ENCODE data around the gene FBXO36. TPM values are rescaled to one million over a fixed set of nuclear protein-coding genes. Genes with fewer than 3 reads are reported as not detected.

Gene FBXO36
- total and polyA plus RNA-seq, 2 donors (not counting 3 experiments of a cell fraction or from before 2014, with no cell fraction given): 0.53 to 1.2 TPM

DNA sequence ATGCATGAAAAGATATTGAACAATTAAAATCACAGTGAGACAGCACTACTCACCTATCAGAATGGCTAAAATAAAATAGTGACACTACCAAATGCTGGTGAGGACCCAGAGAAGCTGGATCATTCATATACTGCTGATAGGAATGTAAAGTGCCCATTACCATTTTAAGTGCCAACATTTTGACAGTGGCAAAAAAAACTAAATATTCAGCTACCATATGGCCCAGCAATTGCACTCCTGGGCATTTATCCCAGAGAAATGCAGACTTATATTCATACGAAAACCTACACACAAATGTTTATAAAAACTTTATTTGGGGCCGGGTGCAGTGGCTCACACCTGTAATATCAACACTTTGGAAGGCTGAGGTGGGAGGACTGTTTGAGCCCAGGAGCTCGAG is 47.6 kb downstream of the FBXO36 start:
- no peak overlapping the region for H3K9ac ChIP-seq (replicated peaks; ENCODE audit: extremely low read depth, insufficient read depth, low read length)
- no peaks in the 10 kb centered on the region for H3K27me3 ChIP-seq (ENCODE audit: control insufficient read depth in 2 of 2, insufficient read depth in 2 of 2, low read length in 2 of 2)
- no peaks in the 10 kb centered on the region for H3K36me3 ChIP-seq (ENCODE audit: control insufficient read depth in 2 of 2, extremely low read depth in 1 of 2, insufficient read depth in 2 of 2, low read length in 2 of 2)
- no peak overlapping the region for H3K4me2 ChIP-seq (ENCODE audit: insufficient read depth, low read length)
- intact Hi-C loops (cut with micrococcal nuclease) (no loop called here), dilution Hi-C loops (cut with MboI; ENCODE audit: extremely low pct_ligation_motif_present, low sequenced_read_pairs) (no loop called here)
- no peaks in the 10 kb centered on the region for H3K9me1 ChIP-seq (replicated peaks; ENCODE audit: control insufficient read depth, extremely low read depth, insufficient read depth, low read length)
- H3K79me2 ChIP-seq (ENCODE audit: control insufficient read depth, insufficient read depth, low read length): no peaks in the 10 kb centered on the region
- H4K20me1 ChIP-seq (replicated peaks; ENCODE audit: control insufficient read depth, extremely low read depth, insufficient read depth, low read length): no peaks in the 10 kb centered on the region
- CTCF ChIA-PET: interaction anchor here (2.8 kb wide), 1 partner anchor 11 kb away, joined by 11 read pairs; no protein-coding TSS in a partner anchor
- BruUV-seq (replicated peaks): no TSS peak
- H2AFZ ChIP-seq (ENCODE audit: low read depth, low read length): no peak overlapping the region
- H3K9me3 ChIP-seq (replicated peaks; ENCODE audit: control insufficient read depth, insufficient read depth, low read length): no peaks in the 10 kb centered on the region
- no peak for DNase-seq (ENCODE audit: low read depth, low spot score)
- no peak overlapping the region for H3K27ac ChIP-seq (ENCODE audit: insufficient read depth, low read depth, low read length)
- no peaks in the 10 kb centered on the region for H3K4me1 ChIP-seq (ENCODE audit: control insufficient read depth, extremely low read depth, insufficient read depth, low read length)
- TF ChIP-seq GATA2 (IDR thresholded peaks at IDR 0.05; ENCODE audit: insufficient read depth, insufficient read length, low read depth, low read length): no peak
- no peak overlapping the region for H3K4me3 ChIP-seq (replicated peaks in 1 of 3; ENCODE audit: insufficient read depth in 1 of 3, low read depth in 1 of 3, low read length in 3 of 3)
- FAIRE-seq: no peak
- POLR2A ChIA-PET: no interaction called here

GRCh38 chr2:229970406-229970805 is 48.1 kb downstream of the FBXO36 start:
- Histone ChIP-seq H3K4me3 (replicated peaks in 1 of 3; ENCODE audit: insufficient read depth in 1 of 3, low read depth in 1 of 3, low read length in 3 of 3) (no peak overlapping the region), H3K27ac (ENCODE audit: insufficient read depth, low read depth, low read length) (no peak overlapping the region), H3K27me3 (ENCODE audit: control insufficient read depth in 2 of 2, insufficient read depth in 2 of 2, low read length in 2 of 2) (no peaks in the 10 kb centered on the region), H3K9ac (replicated peaks; ENCODE audit: extremely low read depth, insufficient read depth, low read length) (no peak overlapping the region), H4K20me1 (replicated peaks; ENCODE audit: control insufficient read depth, extremely low read depth, insufficient read depth, low read length) (no peaks in the 10 kb centered on the region), H3K79me2 (ENCODE audit: control insufficient read depth, insufficient read depth, low read length) (no peaks in the 10 kb centered on the region), H3K4me2 (ENCODE audit: insufficient read depth, low read length) (no peak overlapping the region), H3K4me1 (ENCODE audit: control insufficient read depth, extremely low read depth, insufficient read depth, low read length) (no peaks in the 10 kb centered on the region), H3K36me3 (ENCODE audit: control insufficient read depth in 2 of 2, extremely low read depth in 1 of 2, insufficient read depth in 2 of 2, low read length in 2 of 2) (no peaks in the 10 kb centered on the region), H3K9me1 (replicated peaks; ENCODE audit: control insufficient read depth, extremely low read depth, insufficient read depth, low read length) (no peaks in the 10 kb centered on the region), H2AFZ (ENCODE audit: low read depth, low read length) (no peak overlapping the region), H3K9me3 (replicated peaks; ENCODE audit: control insufficient read depth, insufficient read depth, low read length) (no peaks in the 10 kb centered on the region)
- ChIA-PET POLR2A (no interaction called here), CTCF (interaction anchor here (1.1 to 2.8 kb wide), 2 partner anchors 10 to 12 kb away, joined by 4 to 11 read pairs; no protein-coding TSS in a partner anchor)
- no TSS peak for BruUV-seq (replicated peaks)
- DNase-seq (ENCODE audit: low read depth, low spot score) (no peak), FAIRE-seq (peak; percentile 48)
- TF ChIP-seq JUN (IDR thresholded peaks at IDR 0.05; ENCODE audit: borderline replicate concordance, insufficient read depth, insufficient read length, low read depth) (no peak), EZH2 (IDR thresholded peaks at IDR 0.05; ENCODE audit: borderline replicate concordance, low read depth, low read length, severe bottlenecking) (no peak), FOS (IDR thresholded peaks at IDR 0.05; ENCODE audit: borderline replicate concordance, insufficient read depth, low read length) (no peak), GATA2 (IDR thresholded peaks at IDR 0.05; ENCODE audit: insufficient read depth, insufficient read length, low read depth, low read length) (no peak), MYC (IDR thresholded peaks at IDR 0.05; ENCODE audit: low read depth, low read length) (no peak), POLR2AphosphoS5 (IDR thresholded peaks at IDR 0.05; ENCODE audit: insufficient read depth, low read depth, low read length) (no peak), POLR2A (IDR thresholded peaks at IDR 0.05; ENCODE audit: low read depth, low read length) (no peak)
- TF ChIP-seq, protein P1, sequence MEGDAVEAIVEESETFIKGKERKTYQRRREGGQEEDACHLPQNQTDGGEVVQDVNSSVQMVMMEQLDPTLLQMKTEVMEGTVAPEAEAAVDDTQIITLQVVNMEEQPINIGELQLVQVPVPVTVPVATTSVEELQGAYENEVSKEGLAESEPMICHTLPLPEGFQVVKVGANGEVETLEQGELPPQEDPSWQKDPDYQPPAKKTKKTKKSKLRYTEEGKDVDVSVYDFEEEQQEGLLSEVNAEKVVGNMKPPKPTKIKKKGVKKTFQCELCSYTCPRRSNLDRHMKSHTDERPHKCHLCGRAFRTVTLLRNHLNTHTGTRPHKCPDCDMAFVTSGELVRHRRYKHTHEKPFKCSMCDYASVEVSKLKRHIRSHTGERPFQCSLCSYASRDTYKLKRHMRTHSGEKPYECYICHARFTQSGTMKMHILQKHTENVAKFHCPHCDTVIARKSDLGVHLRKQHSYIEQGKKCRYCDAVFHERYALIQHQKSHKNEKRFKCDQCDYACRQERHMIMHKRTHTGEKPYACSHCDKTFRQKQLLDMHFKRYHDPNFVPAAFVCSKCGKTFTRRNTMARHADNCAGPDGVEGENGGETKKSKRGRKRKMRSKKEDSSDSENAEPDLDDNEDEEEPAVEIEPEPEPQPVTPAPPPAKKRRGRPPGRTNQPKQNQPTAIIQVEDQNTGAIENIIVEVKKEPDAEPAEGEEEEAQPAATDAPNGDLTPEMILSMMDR (IDR thresholded peaks at IDR 0.05; ENCODE audit: extremely low read depth in 1 of 2, insufficient read depth in 1 of 2, low read depth in 1 of 2, low read length in 2 of 2): no peak
- TF ChIP-seq, protein P2, sequence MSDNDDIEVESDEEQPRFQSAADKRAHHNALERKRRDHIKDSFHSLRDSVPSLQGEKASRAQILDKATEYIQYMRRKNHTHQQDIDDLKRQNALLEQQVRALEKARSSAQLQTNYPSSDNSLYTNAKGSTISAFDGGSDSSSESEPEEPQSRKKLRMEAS (IDR thresholded peaks at IDR 0.05; ENCODE audit: insufficient read depth, insufficient read length): no peak
- intact Hi-C loops (cut with micrococcal nuclease): no loop called here
- dilution Hi-C loops (cut with MboI; ENCODE audit: extremely low pct_ligation_motif_present, low sequenced_read_pairs): no loop called here
